ENCODE data around the gene FYTTD1.

The FYTTD1 gene

GRCh38 chr3:197811343-197811742 is 61.7 kb downstream of the FYTTD1 start:
- POLR2A ChIA-PET = no interaction called here
- no peak for TF ChIP-seq CTCF (IDR thresholded peaks at IDR 0.05; ENCODE audit: control extremely low read depth, extremely low read depth, low read depth, missing control alignments)
- DNase-seq (ENCODE audit: extremely low spot score) = no peak
- CTCF ChIA-PET = no interaction called here

- no peak for TF ChIP-seq CTCF (IDR thresholded peaks at IDR 0.05; ENCODE audit: control extremely low read depth, extremely low read depth, low read depth, missing control alignments)
- ChIA-PET POLR2A (no interaction called here), CTCF (interaction anchor here (1.5 to 1.6 kb wide), 2 partner anchors 11 to 14 kb away, joined by 3 to 8 read pairs; no protein-coding TSS in a partner anchor)
- DNase-seq (ENCODE audit: extremely low spot score) = no peak
Measured at GRCh38 chr3:197814372-197814771, 64.7 kb downstream of the FYTTD1 start.

GRCh38 chr3:197820550-197821335 is 71.1 kb downstream of the FYTTD1 start:
- TF ChIP-seq CTCF (IDR thresholded peaks at IDR 0.05; ENCODE audit: control extremely low read depth, extremely low read depth, low read depth, missing control alignments) = no peak
- POLR2A ChIA-PET = no interaction called here
- DNase-seq (ENCODE audit: extremely low spot score) = no peak
- CTCF ChIA-PET = interaction anchor here (1.0 to 3.0 kb wide), 7 partner anchors 7 to 60 kb away, joined by 3 to 9 read pairs (median 3); no protein-coding TSS in a partner anchor

GRCh38 chr3:197829397-197830045 is 79.8 kb downstream of the FYTTD1 start:
- TF ChIP-seq CTCF (IDR thresholded peaks at IDR 0.05; ENCODE audit: control extremely low read depth, extremely low read depth, low read depth, missing control alignments) = no peak
- ChIA-PET POLR2A (no interaction called here), CTCF (no interaction called here)
- no peak for DNase-seq (ENCODE audit: extremely low spot score)

- ChIA-PET POLR2A (no interaction called here), CTCF (no interaction called here)
- TF ChIP-seq CTCF (IDR thresholded peaks at IDR 0.05; ENCODE audit: control extremely low read depth, extremely low read depth, low read depth, missing control alignments) = no peak
- no peak for DNase-seq (ENCODE audit: extremely low spot score)
Measured at GRCh38 chr3:197830308-197830966, 80.8 kb downstream of the FYTTD1 start.

GRCh38 chr3:197830967-197831313 is 81.3 kb downstream of the FYTTD1 start:
- CTCF ChIA-PET = no interaction called here
- no peak for TF ChIP-seq CTCF (IDR thresholded peaks at IDR 0.05; ENCODE audit: control extremely low read depth, extremely low read depth, low read depth, missing control alignments)
- POLR2A ChIA-PET = no interaction called here
- DNase-seq (ENCODE audit: extremely low spot score) = no peak
